GM12878 (cell line): ENCODE data around the gene VGLL4. TPM values are rescaled to one million over a fixed set of nuclear protein-coding genes. Genes with fewer than 3 reads are reported as not detected.

ENCODE experiments used
- ESRRA ChIP-seq: IDR thresholded peaks from 2 replicates; pipeline ENCODE4 v1.6.1; 2012; ENCODE audit warnings: mild to moderate bottlenecking, low read length, improper control_type of control experiment
- FOS ChIP-seq: IDR thresholded peaks from 3 replicates; pipeline ENCODE4 v1.6.1; 2011; ENCODE audit warnings: borderline replicate concordance; ENCODE audit not compliant: insufficient read length; ENCODE audit errors: extremely low read depth
- HDGF ChIP-seq: fragments of 450-650 bp; IDR thresholded peaks from 2 replicates; pipeline ENCODE4 v1.6.1; 2016; ENCODE audit warnings: antibody characterized with exemption
- NFYA ChIP-seq: IDR thresholded peaks from 2 replicates; pipeline ENCODE4 v1.6.1; 2011; ENCODE audit warnings: low read depth, mild to moderate bottlenecking, low read length, improper control_type of control experiment, borderline replicate concordance
- PAX5 ChIP-seq: IDR thresholded peaks from 2 replicates; pipeline ENCODE4 v1.6.1; 2011; ENCODE audit warnings: low read depth, low read length, borderline replicate concordance
- PAX8 ChIP-seq: fragments of 450-650 bp; IDR thresholded peaks from 2 replicates; pipeline ENCODE4 v1.6.1; 2017; ENCODE audit warnings: mild to moderate bottlenecking, moderate library complexity
- SP1 ChIP-seq: IDR thresholded peaks from one replicate; pipeline ENCODE4 v1.6.1; 2011; ENCODE audit warnings: low read depth, low read length
- ZBED1 ChIP-seq: IDR thresholded peaks from 2 replicates; pipeline ENCODE4 v1.6.1; 2016; ENCODE audit warnings: borderline replicate concordance
- ZNF217 ChIP-seq: fragments of 450-650 bp; IDR thresholded peaks from 2 replicates; pipeline ENCODE4 v1.6.1; 2017; ENCODE audit warnings: antibody characterized with exemption, mild to moderate bottlenecking
- ZNF592 ChIP-seq: fragments of 450-650 bp; IDR thresholded peaks from 2 replicates; pipeline ENCODE4 v1.6.1; 2017; ENCODE audit warnings: mild to moderate bottlenecking, moderate library complexity
- polyA plus RNA-seq, 11 experiments: library from polyadenylated mRNA; depleted of rRNA in 4 of 11; unstranded in 6 of 11; stranded (reverse) in 5 of 11; fragments of >200 nt; fragmentation: Nextera tagmentation in 4 of 11; fragmentation: Illumina TruSeq in 1 of 11; extraction: Ambion mirVana in 4 of 11; extraction: Trizol in 1 of 11; gene quantifications; 1 replicate in 1 of 11; 2 replicates in 10 of 11; pipeline versions ENCODE4 v1.2.1 to v1.2.3, GENCODE V29; 2011 to 2016; ENCODE audit warnings: inconsistent platforms in 2 of 11, missing spikeins in 2 of 11, low read depth in 1 of 11
- total RNA-seq, 4 experiments: library from RNA; depleted of rRNA in 3 of 4; stranded (reverse); fragments of >200 nt in 3 of 4; fragmentation: Illumina TruSeq in 1 of 4; extraction: Trizol in 1 of 4; gene quantifications; 2 replicates each; pipeline versions ENCODE4 v1.2.1 to v1.2.3, GENCODE V29; 2013 to 2021

VGLL4 gene
- total and polyA plus RNA-seq, 10 of the 15 experiments (the other 5 are each of a cell fraction or from before 2014, with no cell fraction given), result 0.44 to 38.1 (median 16.1) TPM

GRCh38 chr3:11653298-11654055, 9.8 kb upstream of the VGLL4 start (continued):
- TF ChIP-seq ZNF592 (no peak), HDGF (no peak), SP1 (no peak), NFYA (no peak), ESRRA (no peak), PAX5 (no peak), PAX8 (no peak), FOS (no peak), ZNF217 (no peak), ZBED1 (no peak)
